SIG-M5 treated with dmso at 0.1 percent for 504 hours (cell line): ENCODE results near the gene SMAD6.

Experiments
- DNase-seq: peaks from one replicate; lab custom pipeline; 2025; ENCODE audit not compliant: unreplicated experiment; lab: John Stamatoyannopoulos, UW

Gene SMAD6

DNA sequence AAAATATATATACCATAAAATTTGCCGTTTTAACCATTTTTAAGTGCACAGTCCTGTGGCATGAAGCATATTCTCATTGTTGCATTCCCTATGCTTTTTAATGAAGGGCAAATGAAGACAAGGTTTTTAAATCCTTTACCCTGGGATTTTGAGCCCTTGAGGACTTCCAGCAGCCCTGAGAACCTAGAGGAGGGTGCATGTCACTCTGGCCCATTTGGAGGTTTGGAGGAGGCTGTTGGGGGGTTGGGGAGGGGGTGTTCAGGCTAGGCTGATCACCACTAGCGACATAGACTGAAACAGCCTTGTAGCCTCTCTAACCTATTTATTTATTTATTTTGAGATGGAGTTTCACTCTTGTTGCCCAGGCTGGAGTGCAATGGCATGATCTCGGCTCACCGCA, 86.0 kb downstream of the SMAD6 start:
- DNase-seq = no peak

DNA sequence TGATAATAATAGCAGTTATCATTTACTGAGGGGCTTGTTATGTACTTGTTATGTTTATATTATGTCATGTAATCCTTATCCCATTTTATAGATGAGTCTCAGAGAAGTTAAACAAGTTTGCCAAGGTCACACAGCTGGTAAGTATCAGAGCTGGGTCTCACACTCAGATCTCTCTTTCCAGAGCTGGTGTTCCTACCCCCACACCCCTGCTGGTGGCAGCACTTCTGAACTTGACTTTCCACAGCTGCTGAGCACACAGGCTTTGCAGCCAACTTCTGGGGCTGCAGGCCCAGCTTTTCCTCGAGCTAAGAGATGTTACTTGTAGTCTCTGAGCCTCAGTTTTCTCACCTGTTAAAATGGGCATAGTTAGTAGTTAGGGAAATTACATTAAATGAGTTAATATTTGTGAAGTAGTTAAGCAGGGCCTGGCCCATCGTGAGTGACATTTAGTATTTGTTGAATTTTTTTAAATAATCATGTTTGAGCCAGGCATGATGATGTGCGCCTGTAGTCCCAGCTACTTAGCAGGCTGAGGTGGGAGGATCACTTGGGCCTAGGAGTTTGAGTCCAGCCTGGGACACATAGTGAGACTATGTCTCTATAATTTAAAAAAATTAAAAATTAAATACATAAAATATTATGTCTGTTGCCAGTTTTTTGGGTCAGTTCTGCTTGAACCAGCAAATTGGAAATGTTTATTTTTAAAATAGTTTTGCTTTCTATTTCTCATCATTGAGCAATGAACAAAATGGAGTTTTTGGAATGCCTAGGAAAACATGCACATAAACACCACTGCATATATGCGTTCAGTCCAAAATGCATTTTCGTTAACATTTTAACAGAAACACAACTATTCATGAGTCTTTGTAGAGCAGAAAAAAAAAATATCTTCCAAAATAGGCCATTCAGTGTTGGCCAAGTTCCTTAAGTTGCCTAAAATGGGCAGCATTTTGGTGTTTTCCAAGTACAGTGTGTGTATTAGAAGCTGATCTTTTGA, 87.3 kb downstream of the SMAD6 start:
- DNase-seq = peak; percentile 45

DNA sequence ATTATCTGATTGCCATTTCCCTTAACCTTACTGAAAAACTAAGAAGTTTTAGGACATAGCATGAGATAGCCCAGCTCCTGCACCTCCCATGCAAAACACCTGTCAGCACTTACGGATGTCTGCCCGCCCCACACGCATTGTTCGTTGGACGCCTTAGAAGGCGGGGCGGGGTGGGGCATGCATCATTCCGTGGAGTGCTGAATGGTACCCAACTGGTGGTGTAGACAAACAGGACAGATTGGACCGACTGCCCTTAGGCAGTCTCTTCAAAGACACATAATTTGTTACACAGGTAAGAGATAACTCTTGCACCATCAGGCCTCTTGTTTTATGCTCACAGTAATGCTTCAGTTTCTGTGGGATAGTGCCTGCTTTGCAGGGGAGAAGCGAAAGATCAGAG, 93.8 kb downstream of the SMAD6 start:
- DNase-seq = no peak

DNA sequence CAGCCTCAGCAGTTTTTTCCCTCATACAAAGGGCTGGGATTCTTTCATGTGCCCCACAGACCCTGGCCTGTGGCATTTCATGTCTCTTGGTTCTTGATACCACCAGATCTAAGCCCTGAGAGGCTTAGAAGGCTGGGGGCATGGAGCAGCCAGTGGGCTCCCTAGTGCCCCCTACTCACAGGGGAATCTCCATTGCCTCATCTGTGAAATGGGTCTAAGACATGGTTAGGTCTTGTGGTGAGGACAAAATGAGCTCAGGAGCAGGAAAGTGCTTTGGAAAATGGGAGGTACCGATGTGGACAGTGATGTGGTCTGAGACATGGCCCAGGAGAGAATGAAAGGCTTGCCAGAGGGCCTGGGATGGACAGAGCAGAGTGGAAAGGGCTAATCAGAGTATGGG, 94.3 kb downstream of the SMAD6 start:
- no peak for DNase-seq

DNA sequence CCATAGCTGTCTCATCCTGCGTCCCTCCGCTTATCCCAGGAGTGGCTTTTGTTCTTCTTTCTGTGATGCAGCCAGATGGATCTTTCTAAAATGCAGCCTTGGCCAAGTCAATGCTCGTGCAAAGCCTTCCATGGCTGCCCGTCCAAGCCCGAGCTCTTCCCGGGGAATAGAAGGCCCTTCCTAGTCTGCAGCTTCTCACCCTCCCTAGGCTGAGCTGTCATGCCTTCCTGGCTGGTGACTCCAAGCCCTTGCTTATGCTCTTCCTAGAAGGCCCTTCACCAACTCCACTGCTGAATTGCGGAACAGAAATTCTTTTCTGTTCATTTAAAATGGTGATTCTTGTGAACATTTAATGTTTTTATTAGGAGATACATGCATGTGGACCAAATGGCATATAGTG, 95.9 kb downstream of the SMAD6 start:
- no peak for DNase-seq

DNA sequence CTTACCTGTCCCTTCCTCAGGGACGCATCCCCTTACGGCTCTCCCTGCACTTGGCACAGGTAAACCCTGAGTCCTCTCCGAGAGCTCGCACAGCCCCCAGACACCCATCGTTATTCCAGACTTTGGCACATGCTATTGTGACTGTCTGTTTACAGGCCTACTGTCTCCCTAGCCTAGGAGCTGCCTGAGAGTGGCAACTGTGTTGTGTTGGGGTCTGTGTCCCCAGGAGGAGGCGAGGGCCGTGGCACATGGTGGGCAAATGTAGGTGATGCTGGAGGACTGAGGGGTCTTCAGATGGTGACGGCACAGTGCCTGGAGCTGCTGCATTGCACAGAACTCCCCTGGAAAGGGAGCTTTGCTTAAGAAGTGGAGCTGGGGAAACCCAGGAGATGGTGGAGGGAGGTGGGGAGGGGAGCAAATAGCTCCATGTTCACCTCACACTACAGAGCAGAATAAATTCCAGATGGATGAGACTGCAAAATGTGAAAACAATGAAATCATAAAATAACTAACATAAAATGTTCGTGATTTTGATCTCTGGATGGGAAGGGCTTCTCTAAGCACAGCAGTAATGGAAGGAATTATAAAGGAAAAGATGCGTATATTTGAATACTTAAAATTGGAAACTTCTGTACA, 96.5 kb downstream of the SMAD6 start:
- DNase-seq = no peak

DNA sequence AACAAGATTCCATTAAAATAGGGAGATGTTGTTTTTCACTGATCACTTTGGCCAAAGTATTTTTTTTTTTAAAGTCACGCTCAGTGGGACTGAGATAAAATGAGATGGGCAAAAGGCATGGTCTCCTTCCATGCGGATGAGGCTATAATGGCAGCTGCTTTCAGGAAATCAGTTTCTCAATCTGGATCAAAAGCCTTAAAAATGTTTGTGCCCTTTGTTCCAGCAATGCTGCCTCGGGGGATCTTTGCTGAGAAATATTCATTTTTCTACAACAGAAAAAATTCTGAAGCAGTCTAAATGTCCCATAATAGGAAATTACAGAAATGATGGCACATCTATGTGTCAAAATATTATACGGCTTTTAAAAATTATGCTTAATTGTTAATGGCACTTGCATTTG, 97.2 kb downstream of the SMAD6 start:
- DNase-seq = no peak

DNA sequence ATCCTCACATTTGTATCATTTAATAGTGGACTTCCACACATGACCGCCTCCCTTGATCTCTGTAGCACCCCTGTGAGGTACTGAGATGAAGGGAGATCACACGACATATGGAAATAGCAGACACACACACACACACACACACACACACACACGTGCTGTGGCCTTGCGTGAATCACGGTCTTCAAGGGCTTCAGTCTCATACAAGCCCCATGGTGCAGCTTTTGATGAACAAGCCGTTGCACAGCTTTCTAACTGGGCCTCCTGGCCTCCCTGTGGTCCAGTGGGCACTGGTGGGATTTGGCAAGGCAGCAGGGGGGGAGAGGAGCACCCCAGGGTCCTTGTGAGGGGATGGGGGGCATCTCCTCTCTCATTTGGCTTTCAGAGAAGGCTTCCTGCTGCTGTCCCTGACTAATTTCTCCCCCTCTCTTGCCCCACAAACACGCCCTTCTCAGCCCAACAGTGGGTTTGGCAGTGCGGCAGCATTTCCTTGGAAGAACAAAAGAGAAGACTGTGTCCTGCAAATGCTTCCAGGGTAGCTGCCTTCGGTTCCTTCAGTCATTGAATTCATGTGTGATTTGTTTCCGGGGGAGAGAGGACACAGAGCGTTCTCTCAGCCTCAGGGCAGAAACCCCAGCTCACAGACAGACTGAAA, 98.7 kb downstream of the SMAD6 start:
- no peak for DNase-seq

DNA sequence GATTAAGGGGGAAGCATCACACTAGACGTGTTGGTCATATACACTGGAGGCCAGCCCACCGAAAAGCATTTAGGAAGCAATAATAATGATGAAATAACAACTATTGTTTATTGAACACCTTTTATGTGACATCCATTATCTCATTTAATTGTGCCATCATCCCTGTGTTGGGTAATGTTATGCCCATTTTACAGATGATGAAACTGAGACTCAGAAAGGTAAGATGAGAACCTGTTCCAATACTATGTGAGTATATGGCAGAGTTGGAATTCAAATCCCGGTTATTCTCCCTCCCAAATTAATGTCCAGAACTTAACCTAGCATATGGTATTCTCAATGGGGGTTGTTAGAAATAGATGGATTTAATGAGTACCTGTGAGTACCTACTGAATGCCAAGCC, 99.2 kb downstream of the SMAD6 start:
- DNase-seq = no peak

DNA sequence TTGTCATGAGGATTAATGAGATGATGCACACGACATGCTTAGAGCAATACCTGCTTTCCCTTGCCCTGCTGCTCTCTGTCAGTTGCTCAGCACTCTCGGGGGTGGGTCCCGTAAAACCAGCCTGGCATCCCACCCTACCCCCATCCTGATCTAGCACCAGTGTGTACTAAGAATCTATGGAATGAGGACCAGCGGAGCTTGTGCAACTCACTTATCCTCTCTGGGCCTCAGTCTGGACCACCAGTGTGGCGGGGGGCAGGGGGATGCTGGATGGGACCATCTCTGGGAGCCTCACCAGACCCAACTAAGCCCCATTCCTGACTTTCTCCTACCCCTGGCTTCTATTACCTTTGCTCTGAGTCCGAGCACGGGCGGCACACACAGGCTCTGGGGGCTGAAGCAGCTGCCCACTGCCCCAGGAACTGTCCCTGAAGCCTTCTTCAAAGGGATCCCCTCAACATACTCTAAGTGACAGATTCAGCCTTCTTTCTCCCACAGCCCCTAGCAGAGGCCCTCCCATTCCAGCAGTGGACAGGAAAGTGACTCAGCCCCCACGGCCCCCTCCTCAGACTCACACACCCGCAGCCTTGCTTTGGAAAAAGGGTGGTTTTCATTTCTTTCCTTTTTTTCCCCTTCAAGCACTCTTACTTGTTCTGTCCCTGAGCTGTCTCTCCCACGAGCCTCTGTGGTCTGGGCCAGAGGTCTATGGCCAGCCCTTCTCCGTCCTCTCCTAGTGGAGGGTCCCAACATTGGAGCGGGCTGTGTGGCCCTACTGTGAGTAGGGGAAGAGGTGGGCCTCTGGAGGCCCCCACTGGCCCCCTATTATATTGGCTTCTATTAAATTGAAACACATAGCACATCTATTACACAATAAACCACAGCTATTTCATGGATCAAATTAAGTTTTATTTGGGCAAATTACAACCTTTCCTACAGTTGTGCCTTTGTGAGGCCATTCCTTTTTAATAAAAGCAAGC, 100.3 kb downstream of the SMAD6 start:
- no peak for DNase-seq

DNA sequence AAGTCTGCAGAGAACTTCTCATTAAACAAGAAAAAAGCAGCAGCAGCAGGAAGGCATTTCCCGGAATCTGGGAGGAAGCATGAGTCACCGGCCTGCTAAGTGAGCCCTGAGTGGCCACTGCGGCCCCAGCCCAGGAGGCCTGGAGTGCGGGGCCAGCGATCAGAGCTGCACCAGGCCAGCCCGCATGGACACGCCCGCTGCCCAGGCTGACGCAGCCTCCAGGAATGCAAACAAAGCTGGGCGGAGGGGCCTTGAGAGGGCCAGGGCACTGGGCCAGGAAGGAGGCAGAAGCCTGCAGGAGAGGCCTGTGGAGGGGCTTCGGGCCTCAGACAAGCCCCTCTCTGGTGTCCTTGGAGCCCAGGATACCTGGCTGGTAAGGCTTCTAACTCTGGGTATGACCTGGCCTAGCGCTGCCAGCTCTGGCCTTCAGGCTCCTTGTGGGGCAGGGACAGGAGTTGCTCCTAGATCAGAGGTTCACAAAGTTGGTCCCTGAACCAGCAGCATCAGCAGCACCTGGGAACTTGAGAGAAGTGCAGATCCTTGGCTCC, 101.2 kb downstream of the SMAD6 start:
- peak; percentile 7 for DNase-seq

DNA sequence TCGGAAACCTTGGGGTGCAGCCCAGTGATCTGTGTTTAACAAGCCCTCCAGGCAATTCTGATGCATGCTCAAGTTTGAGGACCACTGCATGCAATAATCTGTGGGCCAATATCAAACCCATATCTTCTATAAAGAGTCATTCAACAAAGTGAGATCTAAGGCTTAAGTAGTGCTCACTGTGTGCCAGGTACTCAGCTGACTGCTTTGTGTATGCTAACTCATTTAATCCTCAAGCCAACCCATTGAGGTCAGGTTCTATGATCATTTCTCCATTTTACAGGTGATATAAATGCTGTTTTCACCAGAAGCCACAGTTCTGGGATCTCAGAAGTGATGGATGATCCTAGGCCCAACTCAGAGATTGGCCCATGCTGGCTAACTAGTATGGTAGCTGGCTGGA, 101.7 kb downstream of the SMAD6 start:
- DNase-seq = no peak

DNA sequence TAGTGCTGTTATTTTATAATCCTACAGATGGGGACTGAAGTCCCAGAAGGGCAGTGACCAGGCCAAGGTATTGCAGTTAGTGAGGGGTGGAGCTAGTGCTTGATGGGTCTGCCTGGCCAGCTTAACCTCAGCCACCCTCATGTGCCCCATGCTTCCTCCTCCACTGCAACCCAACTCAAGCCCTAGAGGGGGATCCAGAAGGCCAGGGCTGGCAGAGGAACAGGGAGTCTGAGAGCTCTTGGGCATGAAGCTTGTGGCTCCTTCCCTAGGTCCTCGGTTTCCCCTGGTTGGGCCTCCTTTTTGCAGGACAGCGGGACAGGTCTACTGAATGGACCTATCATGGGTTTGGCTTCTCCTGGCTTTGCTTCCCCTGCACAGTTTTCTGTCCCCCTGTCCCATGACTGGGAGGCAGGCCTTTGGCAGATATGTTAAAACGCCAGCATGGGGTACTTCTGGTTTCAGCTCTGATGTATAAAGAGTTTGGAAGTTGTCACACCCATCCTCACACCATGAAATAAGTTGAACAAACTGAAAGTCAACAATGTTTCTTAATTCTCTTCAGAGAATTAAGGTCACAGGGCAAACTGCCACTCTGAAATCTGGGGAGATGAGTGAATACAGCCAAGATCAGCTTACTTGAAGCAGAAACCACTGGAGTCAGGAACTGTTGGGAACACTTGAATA, 103.3 kb downstream of the SMAD6 start:
- no peak for DNase-seq

DNA sequence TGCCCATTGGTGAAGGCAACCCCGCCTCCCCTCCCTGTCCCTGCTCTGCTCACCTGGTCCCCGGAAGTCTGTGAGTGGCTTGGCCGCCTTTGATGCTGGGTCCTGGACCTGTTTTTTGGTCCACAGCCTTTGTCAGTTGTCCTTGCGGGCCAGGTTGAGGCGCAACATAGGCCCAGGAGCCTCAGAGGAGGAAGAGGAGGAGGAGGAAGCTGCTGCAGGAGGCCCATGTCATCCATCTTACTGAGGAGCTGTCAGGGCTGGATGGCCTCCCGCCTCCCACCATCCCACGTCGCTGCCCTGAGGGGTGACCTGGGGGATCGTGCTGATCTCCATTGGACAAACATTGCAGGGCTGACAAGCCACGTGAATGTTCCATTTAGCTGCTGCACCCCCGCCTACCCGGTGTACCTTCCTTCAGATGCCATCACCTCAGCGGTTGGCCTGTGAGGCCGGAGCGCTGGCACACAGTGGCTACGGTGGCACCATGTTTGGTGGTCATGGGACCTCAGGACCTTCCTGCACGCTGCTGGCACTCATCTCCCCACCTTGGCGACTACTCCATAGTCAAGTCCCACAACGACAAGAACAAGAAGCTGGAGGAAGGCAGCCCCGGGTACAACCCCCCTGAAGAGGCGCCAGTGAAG, 106.3 kb downstream of the SMAD6 start:
- DNase-seq = no peak

DNA sequence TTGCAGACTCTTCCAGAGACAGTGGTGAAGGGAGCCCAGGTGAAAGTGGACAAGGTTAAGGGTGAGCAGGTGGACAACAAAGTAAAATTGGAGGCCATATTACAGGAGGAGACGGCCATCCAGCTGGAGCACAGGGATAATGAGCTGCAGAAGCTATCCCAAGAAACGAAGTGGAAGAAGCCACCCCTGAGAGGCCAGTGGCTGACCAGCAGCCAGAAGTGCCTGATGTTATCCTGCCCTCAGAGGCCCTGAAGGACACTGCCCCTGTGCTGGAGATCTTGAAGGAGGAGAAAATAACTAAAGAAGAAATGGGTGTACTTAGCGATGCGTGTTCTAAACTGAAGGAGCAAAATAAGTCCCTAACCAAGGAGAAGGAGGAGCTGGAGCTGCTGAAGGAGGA, 107.6 kb downstream of the SMAD6 start:
- no peak for DNase-seq

DNA sequence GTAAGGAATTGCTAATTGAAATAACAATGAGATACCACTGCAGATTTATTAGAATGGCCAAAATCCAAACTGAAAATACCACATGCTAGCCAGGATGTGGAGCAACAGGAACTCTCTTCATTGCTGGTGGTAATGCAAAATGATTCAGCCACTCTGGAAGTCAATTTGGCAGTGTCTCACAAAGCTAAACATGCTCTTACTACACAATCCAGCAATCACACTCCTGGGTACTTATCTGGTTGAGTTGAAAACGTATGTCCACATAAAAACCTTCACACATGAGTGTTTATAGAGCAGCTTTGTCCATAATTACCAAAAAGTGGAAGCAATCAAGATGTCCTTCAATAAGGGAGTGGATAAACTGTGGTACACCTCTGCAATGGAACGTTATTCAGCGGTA, 113.3 kb downstream of the SMAD6 start:
- no peak for DNase-seq

DNA sequence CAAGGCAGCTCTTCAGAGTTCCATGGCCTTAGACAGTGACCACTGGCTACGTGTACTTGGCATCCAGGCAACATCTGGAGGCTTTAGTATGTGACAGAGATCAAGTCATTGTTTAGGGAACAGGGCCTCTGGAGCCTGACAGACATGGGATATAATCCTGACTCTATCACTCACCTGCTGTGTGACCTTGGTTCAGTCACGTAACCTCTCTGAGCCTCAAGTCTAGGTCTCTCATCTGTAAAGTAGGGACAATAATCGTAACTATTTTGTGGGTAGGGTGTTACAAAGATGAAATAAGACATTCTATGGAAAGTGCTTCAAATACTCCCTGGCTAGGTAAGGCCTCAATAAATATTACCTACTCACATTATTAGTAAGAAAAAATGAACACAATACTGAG, 114.2 kb downstream of the SMAD6 start:
- DNase-seq = no peak

DNA sequence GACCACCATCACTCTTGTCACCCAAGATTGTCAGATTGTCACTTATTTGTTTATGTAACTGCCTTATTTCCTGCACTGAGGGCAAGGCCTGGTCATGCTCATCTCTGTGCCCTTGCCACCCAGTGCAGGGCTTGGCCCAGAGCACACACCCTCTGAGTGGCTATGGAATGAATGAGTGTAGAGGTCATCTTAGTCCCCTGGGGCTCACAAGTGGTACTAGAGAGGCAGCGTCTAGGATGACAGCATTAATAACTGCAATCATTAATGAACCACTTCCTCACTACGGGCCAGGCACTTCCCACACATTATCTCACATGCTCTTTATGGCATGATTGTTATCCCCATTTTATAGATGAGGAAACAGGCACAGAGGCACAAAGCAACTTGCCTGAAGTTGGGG, 117.0 kb downstream of the SMAD6 start:
- no peak for DNase-seq

DNA sequence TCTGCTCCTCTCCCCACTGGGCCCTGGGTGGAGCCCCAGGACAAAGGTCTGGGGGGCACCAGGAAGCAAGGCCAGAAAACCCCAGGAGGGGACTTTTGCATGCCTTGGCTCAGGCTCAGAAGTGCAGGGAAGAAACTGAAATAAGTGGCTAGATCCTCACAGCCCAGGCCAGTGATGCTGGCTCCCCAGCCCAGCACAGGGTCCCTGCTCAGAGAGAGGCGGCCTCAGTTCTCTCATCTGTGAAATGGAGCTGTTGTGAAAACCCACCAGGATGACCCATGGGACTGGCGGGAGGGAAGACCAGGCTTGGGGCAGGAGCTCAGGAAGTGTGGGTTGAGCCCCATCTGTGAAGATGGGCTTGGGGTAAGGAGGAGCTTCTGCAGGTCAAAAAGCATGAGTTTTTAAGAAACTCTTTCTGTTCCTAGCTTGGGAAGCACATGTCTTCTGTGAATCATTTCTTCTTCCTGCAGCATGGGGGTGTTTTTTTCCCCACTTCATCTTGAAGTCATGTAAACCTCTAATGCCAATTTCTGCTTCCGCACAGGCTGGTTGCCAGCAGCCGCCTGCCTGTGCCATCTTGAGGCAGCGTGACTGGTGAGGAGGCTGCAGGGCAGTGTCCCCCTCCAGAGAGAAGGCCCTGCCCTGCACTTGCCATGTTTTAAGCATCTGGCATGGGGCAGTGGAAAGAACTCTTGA, 118.6 kb downstream of the SMAD6 start:
- DNase-seq = no peak
